ENCODE measurements around the gene P2RX4. TPM values are rescaled to one million over a fixed set of nuclear protein-coding genes. Genes with fewer than 3 reads are reported as not detected.

Gene P2RX4
- total and polyA plus RNA-seq, 4 donors, result 16.5 to 32.1 (median 21.8) TPM

DNA sequence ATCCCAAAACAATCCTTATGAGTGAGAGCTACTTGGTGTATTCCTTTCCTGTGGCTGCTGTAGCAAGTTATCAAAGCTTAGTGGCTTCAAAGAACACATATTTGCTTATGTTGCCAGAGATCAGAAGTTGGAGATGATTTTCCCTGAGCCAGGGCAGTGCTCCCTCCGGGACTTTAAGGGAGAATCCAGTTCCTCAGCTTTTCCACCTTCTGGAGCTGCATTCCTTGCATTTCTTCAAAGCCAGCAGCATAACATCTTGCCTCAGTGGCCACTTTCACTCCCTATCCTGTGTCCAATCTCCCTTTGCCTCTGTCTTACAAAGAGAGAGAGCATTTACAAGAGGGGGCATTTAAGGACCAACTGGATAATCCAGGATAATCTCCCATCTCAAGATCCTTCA is 43.6 kb upstream of the P2RX4 start (continued):
- TF ChIP-seq HNF4G (IDR thresholded peaks at IDR 0.05) (no peak), FOXA1 (IDR thresholded peaks at IDR 0.05) (no peak), RAD21 (IDR thresholded peaks at IDR 0.05) (no peak)

DNA sequence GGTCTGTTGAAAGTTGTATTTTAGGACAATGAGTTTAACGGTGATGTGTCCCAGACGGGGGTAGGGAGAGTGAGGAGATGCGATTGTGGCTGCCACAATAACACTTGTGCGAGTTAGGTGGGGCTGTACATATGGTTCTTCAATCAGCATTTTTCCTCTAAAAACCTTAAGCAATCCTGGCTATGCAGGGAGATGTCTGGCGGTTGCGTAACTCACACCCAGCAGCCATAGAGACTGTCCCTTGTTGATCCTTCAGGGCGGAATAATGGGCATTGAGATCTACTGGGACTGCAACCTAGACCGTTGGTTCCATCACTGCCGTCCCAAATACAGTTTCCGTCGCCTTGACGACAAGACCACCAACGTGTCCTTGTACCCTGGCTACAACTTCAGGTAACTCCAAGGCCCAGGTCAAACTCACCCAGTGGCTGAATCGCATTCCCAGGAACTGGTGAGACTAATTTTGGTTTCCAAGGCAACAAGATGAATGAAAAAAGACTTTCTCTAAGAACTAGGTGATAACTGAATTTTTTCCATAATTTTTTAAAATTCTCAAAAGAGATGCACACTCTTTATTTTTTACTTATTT is 42.6 kb upstream of the P2RX4 start:
- DNase-seq (ENCODE audit: low spot score), result no peak
- no peaks in the 10 kb centered on the region for H3K4me1 ChIP-seq (ENCODE audit: control insufficient read depth in 4 of 4, insufficient read depth in 4 of 4, low read length in 3 of 4)
- TF ChIP-seq TAF1 (conservative IDR thresholded peaks at IDR 0.05) (no peak), GABPA (IDR thresholded peaks at IDR 0.05 in 1 of 2, conservative IDR thresholded peaks at IDR 0.05 in 1 of 2) (no peak), RXRA (IDR thresholded peaks at IDR 0.05) (no peak), HNF4A (conservative IDR thresholded peaks at IDR 0.05) (no peak), NR2F2 (IDR thresholded peaks at IDR 0.05) (no peak), JUND (IDR thresholded peaks at IDR 0.05) (no peak), FOXA2 (IDR thresholded peaks at IDR 0.05) (no peak), FOXA1 (IDR thresholded peaks at IDR 0.05) (no peak), SP1 (IDR thresholded peaks at IDR 0.05) (no peak), EGR1 (IDR thresholded peaks at IDR 0.05; ENCODE audit: low read depth in 2 of 2) (no peak)
- TF ChIP-seq, protein P1, sequence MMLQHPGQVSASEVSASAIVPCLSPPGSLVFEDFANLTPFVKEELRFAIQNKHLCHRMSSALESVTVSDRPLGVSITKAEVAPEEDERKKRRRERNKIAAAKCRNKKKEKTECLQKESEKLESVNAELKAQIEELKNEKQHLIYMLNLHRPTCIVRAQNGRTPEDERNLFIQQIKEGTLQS (IDR thresholded peaks at IDR 0.05), result no peak
- TF ChIP-seq, protein P2, sequence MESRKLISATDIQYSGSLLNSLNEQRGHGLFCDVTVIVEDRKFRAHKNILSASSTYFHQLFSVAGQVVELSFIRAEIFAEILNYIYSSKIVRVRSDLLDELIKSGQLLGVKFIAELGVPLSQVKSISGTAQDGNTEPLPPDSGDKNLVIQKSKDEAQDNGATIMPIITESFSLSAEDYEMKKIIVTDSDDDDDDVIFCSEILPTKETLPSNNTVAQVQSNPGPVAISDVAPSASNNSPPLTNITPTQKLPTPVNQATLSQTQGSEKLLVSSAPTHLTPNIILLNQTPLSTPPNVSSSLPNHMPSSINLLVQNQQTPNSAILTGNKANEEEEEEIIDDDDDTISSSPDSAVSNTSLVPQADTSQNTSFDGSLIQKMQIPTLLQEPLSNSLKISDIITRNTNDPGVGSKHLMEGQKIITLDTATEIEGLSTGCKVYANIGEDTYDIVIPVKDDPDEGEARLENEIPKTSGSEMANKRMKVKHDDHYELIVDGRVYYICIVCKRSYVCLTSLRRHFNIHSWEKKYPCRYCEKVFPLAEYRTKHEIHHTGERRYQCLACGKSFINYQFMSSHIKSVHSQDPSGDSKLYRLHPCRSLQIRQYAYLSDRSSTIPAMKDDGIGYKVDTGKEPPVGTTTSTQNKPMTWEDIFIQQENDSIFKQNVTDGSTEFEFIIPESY (IDR thresholded peaks at IDR 0.05), result no peak
- TF ChIP-seq, protein P3, sequence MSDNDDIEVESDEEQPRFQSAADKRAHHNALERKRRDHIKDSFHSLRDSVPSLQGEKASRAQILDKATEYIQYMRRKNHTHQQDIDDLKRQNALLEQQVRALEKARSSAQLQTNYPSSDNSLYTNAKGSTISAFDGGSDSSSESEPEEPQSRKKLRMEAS (IDR thresholded peaks at IDR 0.05), result no peak
- TF ChIP-seq, protein P4, sequence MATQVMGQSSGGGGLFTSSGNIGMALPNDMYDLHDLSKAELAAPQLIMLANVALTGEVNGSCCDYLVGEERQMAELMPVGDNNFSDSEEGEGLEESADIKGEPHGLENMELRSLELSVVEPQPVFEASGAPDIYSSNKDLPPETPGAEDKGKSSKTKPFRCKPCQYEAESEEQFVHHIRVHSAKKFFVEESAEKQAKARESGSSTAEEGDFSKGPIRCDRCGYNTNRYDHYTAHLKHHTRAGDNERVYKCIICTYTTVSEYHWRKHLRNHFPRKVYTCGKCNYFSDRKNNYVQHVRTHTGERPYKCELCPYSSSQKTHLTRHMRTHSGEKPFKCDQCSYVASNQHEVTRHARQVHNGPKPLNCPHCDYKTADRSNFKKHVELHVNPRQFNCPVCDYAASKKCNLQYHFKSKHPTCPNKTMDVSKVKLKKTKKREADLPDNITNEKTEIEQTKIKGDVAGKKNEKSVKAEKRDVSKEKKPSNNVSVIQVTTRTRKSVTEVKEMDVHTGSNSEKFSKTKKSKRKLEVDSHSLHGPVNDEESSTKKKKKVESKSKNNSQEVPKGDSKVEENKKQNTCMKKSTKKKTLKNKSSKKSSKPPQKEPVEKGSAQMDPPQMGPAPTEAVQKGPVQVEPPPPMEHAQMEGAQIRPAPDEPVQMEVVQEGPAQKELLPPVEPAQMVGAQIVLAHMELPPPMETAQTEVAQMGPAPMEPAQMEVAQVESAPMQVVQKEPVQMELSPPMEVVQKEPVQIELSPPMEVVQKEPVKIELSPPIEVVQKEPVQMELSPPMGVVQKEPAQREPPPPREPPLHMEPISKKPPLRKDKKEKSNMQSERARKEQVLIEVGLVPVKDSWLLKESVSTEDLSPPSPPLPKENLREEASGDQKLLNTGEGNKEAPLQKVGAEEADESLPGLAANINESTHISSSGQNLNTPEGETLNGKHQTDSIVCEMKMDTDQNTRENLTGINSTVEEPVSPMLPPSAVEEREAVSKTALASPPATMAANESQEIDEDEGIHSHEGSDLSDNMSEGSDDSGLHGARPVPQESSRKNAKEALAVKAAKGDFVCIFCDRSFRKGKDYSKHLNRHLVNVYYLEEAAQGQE (IDR thresholded peaks at IDR 0.05), result no peak
- TF ChIP-seq, protein P5, sequence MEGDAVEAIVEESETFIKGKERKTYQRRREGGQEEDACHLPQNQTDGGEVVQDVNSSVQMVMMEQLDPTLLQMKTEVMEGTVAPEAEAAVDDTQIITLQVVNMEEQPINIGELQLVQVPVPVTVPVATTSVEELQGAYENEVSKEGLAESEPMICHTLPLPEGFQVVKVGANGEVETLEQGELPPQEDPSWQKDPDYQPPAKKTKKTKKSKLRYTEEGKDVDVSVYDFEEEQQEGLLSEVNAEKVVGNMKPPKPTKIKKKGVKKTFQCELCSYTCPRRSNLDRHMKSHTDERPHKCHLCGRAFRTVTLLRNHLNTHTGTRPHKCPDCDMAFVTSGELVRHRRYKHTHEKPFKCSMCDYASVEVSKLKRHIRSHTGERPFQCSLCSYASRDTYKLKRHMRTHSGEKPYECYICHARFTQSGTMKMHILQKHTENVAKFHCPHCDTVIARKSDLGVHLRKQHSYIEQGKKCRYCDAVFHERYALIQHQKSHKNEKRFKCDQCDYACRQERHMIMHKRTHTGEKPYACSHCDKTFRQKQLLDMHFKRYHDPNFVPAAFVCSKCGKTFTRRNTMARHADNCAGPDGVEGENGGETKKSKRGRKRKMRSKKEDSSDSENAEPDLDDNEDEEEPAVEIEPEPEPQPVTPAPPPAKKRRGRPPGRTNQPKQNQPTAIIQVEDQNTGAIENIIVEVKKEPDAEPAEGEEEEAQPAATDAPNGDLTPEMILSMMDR (IDR thresholded peaks at IDR 0.05; ENCODE audit: low read depth, low read length, missing input control), result no peak
- no peak overlapping the region for H3K9ac ChIP-seq (ENCODE audit: low read depth in 1 of 2, low read length in 2 of 2)
- H3K27me3 ChIP-seq (ENCODE audit: control insufficient read depth in 4 of 4, insufficient read depth in 4 of 4, low read length in 3 of 4), result no peaks in the 10 kb centered on the region
- peaks cover 2 to 29% (median 9%) of the 10 kb centered on the region in 4 donors for H3K36me3 ChIP-seq (ENCODE audit: control insufficient read depth in 4 of 4, insufficient read depth in 3 of 4, low read depth in 1 of 4, low read length in 3 of 4)
- H3K27ac ChIP-seq (ENCODE audit: low read depth in 1 of 2, low read length in 2 of 2), result no peak overlapping the region
- no peaks in the 10 kb centered on the region for H3K9me3 ChIP-seq (ENCODE audit: control insufficient read depth in 4 of 4, low read length in 3 of 4)
- no peak overlapping the region for H3K4me3 ChIP-seq (ENCODE audit: low read depth in 1 of 3, low read length in 3 of 3)
- WGBS, result 87% methylated on average over 14 of the region's 14 CpGs

Data from liver (tissue), 9 donors.